Fibroblast of pulmonary artery (primary cell): Measurements from ENCODE around the gene GPR83.

ENCODE experiments used
- DNase-seq: peaks from one replicate; pipeline ENCODE4 v3.0.0-alpha.2; 2010; ENCODE audit warnings: low read depth
- H3K4me3 ChIP-seq: replicated peaks from 2 replicates; pipeline ENCODE4 v1.5.1; 2011; ENCODE audit warnings: low read depth, mild to moderate bottlenecking, control low read depth, low read length, moderate library complexity
- TF ChIP-seq, protein P1 (sequence below): IDR thresholded peaks from 2 replicates; pipeline ENCODE4 v1.5.1; 2011; ENCODE audit warnings: mild to moderate bottlenecking, control low read depth, low read length, inconsistent platforms; ENCODE audit errors: missing control alignments

GPR83 gene

DNA sequence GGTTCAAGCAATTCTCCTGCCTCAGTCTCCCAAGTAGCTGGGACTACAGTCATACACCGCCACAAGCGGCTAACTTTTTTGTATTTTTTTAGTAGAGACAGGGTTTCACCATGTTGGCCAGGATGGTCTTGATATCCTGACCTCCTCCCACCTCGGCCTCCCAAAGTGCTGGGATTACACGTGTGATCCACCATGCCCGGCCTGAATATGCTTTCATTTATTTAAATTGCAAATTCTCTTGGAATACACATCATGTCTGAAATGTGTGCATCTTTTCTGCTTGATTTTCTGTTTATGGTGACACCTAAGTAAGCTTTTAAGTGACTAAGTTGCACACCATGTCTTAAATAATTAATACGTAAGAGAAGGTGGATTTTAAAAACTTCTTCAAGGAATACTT, 65.2 kb downstream of the GPR83 start:
- no peak for DNase-seq
- no peak overlapping the region for H3K4me3 ChIP-seq
- TF ChIP-seq, protein P1, sequence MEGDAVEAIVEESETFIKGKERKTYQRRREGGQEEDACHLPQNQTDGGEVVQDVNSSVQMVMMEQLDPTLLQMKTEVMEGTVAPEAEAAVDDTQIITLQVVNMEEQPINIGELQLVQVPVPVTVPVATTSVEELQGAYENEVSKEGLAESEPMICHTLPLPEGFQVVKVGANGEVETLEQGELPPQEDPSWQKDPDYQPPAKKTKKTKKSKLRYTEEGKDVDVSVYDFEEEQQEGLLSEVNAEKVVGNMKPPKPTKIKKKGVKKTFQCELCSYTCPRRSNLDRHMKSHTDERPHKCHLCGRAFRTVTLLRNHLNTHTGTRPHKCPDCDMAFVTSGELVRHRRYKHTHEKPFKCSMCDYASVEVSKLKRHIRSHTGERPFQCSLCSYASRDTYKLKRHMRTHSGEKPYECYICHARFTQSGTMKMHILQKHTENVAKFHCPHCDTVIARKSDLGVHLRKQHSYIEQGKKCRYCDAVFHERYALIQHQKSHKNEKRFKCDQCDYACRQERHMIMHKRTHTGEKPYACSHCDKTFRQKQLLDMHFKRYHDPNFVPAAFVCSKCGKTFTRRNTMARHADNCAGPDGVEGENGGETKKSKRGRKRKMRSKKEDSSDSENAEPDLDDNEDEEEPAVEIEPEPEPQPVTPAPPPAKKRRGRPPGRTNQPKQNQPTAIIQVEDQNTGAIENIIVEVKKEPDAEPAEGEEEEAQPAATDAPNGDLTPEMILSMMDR, result no peak

DNA sequence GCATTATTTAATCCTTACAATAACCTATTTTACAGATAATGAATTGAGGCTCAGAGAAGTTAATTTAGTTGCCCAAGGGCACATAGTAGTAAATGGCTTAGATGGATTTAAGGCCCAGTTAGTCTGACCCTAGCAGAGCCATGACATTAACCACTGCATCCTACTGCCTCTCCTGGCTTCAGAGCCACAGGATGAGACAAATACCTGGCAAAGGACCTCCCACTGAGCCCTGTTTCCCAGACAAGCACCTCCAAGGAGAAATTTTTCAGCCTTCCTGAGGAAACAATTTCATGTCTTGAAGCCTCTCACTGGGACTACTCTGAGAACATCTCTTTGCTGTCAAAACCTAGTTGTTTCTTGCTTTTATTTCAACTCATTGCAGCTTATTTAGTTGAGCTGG, 68.4 kb downstream of the GPR83 start:
- no peak for DNase-seq
- TF ChIP-seq, protein P1, result no peak
- no peak overlapping the region for H3K4me3 ChIP-seq

DNA sequence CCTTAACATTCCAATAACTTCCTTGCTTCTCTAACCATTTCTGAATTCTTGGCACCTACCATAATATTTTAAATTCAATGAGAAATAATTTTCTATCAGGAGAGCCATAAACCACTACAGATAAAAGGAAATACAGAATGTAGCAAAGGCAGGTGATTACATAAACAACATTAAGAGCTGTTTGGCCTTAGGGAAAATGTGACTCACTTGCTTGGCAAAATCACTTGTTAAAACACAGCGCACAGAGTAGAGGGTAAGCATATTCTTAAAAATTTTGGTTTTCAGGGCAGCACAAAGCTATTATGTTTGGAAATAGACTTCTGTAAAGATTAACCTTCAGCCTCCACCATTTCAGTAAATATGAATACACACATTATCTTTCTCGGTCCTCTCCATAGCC, 70.4 kb downstream of the GPR83 start:
- DNase-seq, result no peak
- TF ChIP-seq, protein P1, result no peak
- H3K4me3 ChIP-seq, result no peak overlapping the region

DNA sequence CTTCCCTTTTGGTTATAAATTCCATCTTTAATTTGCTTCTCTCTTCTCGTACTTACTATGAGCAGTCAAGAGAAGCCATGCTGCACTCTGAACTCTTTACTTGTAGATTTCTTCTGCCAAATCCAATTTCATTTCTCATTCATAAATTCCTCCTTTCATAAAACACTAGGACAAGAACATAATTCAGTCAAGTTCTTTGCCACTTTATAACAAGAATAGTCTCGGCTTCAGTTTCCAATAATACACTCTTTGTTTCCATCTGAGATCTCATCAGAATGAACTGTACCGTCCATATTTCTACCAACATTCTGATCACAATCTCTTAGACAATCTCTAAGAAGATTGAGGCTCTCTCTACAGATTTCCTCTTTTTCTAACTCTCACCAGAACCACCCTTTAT, 71.7 kb downstream of the GPR83 start:
- no peak for DNase-seq
- TF ChIP-seq, protein P1, result no peak
- no peak overlapping the region for H3K4me3 ChIP-seq

DNA sequence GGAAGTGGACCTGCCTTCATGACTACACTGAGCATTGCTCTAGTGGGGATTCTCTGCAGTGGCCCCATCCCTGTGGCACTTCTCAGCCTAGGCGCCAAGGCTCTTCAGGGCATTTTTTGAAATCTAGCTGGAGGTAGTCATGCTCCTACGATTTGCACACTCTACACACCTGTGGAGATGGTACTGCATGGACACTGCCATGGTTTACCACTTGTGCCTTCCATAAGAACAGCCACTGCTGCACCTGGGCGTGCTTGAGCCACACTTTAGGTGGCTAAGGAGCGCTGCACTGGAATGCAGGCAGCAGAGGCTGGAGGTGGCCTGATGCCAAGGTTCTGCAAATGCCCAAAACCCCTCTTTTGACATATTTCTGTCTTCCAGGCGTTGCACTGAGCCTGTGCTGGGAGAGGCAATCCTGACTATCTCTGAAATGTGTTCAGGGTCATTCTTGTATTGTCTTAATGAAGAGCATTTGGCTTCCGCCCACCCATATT, 72.6 kb downstream of the GPR83 start:
- TF ChIP-seq, protein P1, result no peak
- no peak overlapping the region for H3K4me3 ChIP-seq
- DNase-seq, result no peak
